Central memory CD8-positive, alpha-beta T cell (primary cell): ENCODE measurements around the gene SLC5A10.
A peak's percentile ranks its signal among the peaks of the same experiment; 100 is the strongest.
"Not testable (repeated sequence)": the region's sequence is repeated elsewhere in the genome, so short reads cannot be mapped to it uniquely, and the experiment has no call there.

Experiments used
- ATAC-seq: fragments of 150-1000 bp; cut with Tn5 transposase; replicated peaks from 2 replicates; pipeline ENCODE4 v1.10.0; 2022; ENCODE audit warnings: mild to moderate bottlenecking, moderate FRiP score, moderate number of reproducible peaks; ENCODE audit not compliant: poor library complexity, severe bottlenecking; ENCODE audit errors: extremely low read depth
- DNase-seq, 2 donors: peaks; one replicate each; pipeline ENCODE4 v3.0.0; 2021; ENCODE audit warnings: low spot score in 2 of 2
- H3K27ac Mint-ChIP-seq: one replicate; pipeline ENCODE4 v1.8.0; 2022; ENCODE audit warnings: low read depth, mild to moderate bottlenecking, moderate library complexity, mixed read lengths
- H3K27me3 Mint-ChIP-seq: one replicate; pipeline ENCODE4 v1.8.0; 2022; ENCODE audit warnings: mixed read lengths
- H3K36me3 Mint-ChIP-seq: one replicate; pipeline ENCODE4 v1.8.0; 2022; ENCODE audit warnings: mild to moderate bottlenecking, moderate library complexity, mixed read lengths; ENCODE audit not compliant: insufficient read depth
- H3K4me1 Mint-ChIP-seq: one replicate; pipeline ENCODE4 v1.8.0; 2022; ENCODE audit warnings: mixed read lengths
- H3K4me3 Mint-ChIP-seq: one replicate; pipeline ENCODE4 v1.8.0; 2022; ENCODE audit warnings: mild to moderate bottlenecking, moderate library complexity, mixed read lengths
- H3K9me3 Mint-ChIP-seq: one replicate; pipeline ENCODE4 v1.8.0; 2022; ENCODE audit warnings: mixed read lengths

Gene SLC5A10

GRCh38 chr17:18950944-18951905 is 740 bp upstream of the SLC5A10 start:
- Mint-ChIP-seq H3K36me3 (no peaks in the 10 kb centered on the region), H3K4me1 (peaks cover 15% of the 10 kb centered on the region), H3K4me3 (no peak overlapping the region), H3K27me3 (peaks cover 25% of the 10 kb centered on the region), H3K27ac (no peak overlapping the region), H3K9me3 (no peaks in the 10 kb centered on the region)
- no peak for DNase-seq
- ATAC-seq, result no peak

GRCh38 chr17:18953231-18953728 is 1.3 kb downstream of the SLC5A10 start:
- no peaks in the 10 kb centered on the region for H3K9me3 Mint-ChIP-seq
- H3K4me1 Mint-ChIP-seq, result peaks cover 15% of the 10 kb centered on the region
- H3K36me3 Mint-ChIP-seq, result no peaks in the 10 kb centered on the region
- H3K27me3 Mint-ChIP-seq, result peaks cover 15% of the 10 kb centered on the region
- DNase-seq (no peak), ATAC-seq (no peak)
- H3K4me3 Mint-ChIP-seq, result no peak overlapping the region
- H3K27ac Mint-ChIP-seq, result no peak overlapping the region

- Mint-ChIP-seq H3K27me3 (peaks cover 15% of the 10 kb centered on the region), H3K36me3 (no peaks in the 10 kb centered on the region), H3K4me3 (peak overlapping the region; percentile 13), H3K9me3 (no peaks in the 10 kb centered on the region), H3K27ac (peak overlapping the region; percentile 54), H3K4me1 (peaks cover 15% of the 10 kb centered on the region)
- DNase-seq (no peak), ATAC-seq (no peak)
These were observed 2.4 kb downstream of the SLC5A10 start for GRCh38 chr17:18954321-18954720.

- no peak for ATAC-seq
- Mint-ChIP-seq H3K36me3 (no peaks in the 10 kb centered on the region), H3K4me3 (peak overlapping the region; percentile 47), H3K9me3 (no peaks in the 10 kb centered on the region), H3K4me1 (peaks cover 15% of the 10 kb centered on the region), H3K27me3 (peaks cover 10% of the 10 kb centered on the region), H3K27ac (peak overlapping the region; percentile 52)
- DNase-seq, result no peak
These were observed 3.0 kb downstream of the SLC5A10 start for GRCh38 chr17:18955009-18955408.

- not testable (repeated sequence) for DNase-seq, H3K9me3 Mint-ChIP-seq, ATAC-seq, H3K36me3 Mint-ChIP-seq, H3K27me3 Mint-ChIP-seq, H3K4me3 Mint-ChIP-seq, H3K27ac Mint-ChIP-seq
- H3K4me1 Mint-ChIP-seq, result peaks cover 21% of the 10 kb centered on the region
These were observed 4.1 kb downstream of the SLC5A10 start for GRCh38 chr17:18956021-18956420.

GRCh38 chr17:18956581-18956980 is 4.6 kb downstream of the SLC5A10 start:
- Mint-ChIP-seq H3K9me3 (no peaks in the 10 kb centered on the region), H3K36me3 (peaks cover 4% of the 10 kb centered on the region), H3K4me1 (peaks cover 21% of the 10 kb centered on the region), H3K4me3 (no peak overlapping the region), H3K27ac (no peak overlapping the region), H3K27me3 (no peaks in the 10 kb centered on the region)
- ATAC-seq (no peak), DNase-seq (no peak)

GRCh38 chr17:18957831-18958230 is 5.9 kb downstream of the SLC5A10 start:
- Mint-ChIP-seq H3K9me3 (no peaks in the 10 kb centered on the region), H3K27me3 (no peaks in the 10 kb centered on the region), H3K4me3 (no peak overlapping the region), H3K4me1 (peaks cover 21% of the 10 kb centered on the region), H3K27ac (no peak overlapping the region), H3K36me3 (peaks cover 4% of the 10 kb centered on the region)
- ATAC-seq (no peak), DNase-seq (no peak)

GRCh38 chr17:18958611-18959010 is 6.6 kb downstream of the SLC5A10 start:
- no peak overlapping the region for H3K27ac Mint-ChIP-seq
- ATAC-seq, result no peak
- no peaks in the 10 kb centered on the region for H3K9me3 Mint-ChIP-seq
- no peaks in the 10 kb centered on the region for H3K27me3 Mint-ChIP-seq
- peaks cover 21% of the 10 kb centered on the region for H3K4me1 Mint-ChIP-seq
- peaks cover 4% of the 10 kb centered on the region for H3K36me3 Mint-ChIP-seq
- no peak for DNase-seq
- no peak overlapping the region for H3K4me3 Mint-ChIP-seq

- ATAC-seq (no peak), DNase-seq (no peak)
- no peak overlapping the region for H3K4me3 Mint-ChIP-seq
- H3K27ac Mint-ChIP-seq, result no peak overlapping the region
- peaks cover 4% of the 10 kb centered on the region for H3K36me3 Mint-ChIP-seq
- H3K27me3 Mint-ChIP-seq, result no peaks in the 10 kb centered on the region
- H3K9me3 Mint-ChIP-seq, result no peaks in the 10 kb centered on the region
- H3K4me1 Mint-ChIP-seq, result peaks cover 18% of the 10 kb centered on the region
These were observed 7.3 kb downstream of the SLC5A10 start for GRCh38 chr17:18959071-18959844.

GRCh38 chr17:18959845-18960240 is 7.9 kb downstream of the SLC5A10 start:
- peaks cover 4% of the 10 kb centered on the region for H3K36me3 Mint-ChIP-seq
- ATAC-seq, result no peak
- no peak overlapping the region for H3K4me3 Mint-ChIP-seq
- no peak overlapping the region for H3K27ac Mint-ChIP-seq
- H3K4me1 Mint-ChIP-seq, result peaks cover 13% of the 10 kb centered on the region
- no peaks in the 10 kb centered on the region for H3K9me3 Mint-ChIP-seq
- H3K27me3 Mint-ChIP-seq, result no peaks in the 10 kb centered on the region
- no peak for DNase-seq

GRCh38 chr17:18960241-18960665 is 8.3 kb downstream of the SLC5A10 start:
- H3K27me3 Mint-ChIP-seq, result no peaks in the 10 kb centered on the region
- peaks cover 4% of the 10 kb centered on the region for H3K36me3 Mint-ChIP-seq
- H3K4me1 Mint-ChIP-seq, result peaks cover 10% of the 10 kb centered on the region
- no peaks in the 10 kb centered on the region for H3K9me3 Mint-ChIP-seq
- H3K27ac Mint-ChIP-seq, result no peak overlapping the region
- DNase-seq (no peak), ATAC-seq (no peak)
- no peak overlapping the region for H3K4me3 Mint-ChIP-seq

- peak; percentile 51 to 70 for DNase-seq
- Mint-ChIP-seq H3K36me3 (peaks cover 4% of the 10 kb centered on the region), H3K27ac (no peak overlapping the region), H3K27me3 (no peaks in the 10 kb centered on the region), H3K4me3 (no peak overlapping the region), H3K4me1 (peaks cover 5% of the 10 kb centered on the region), H3K9me3 (no peaks in the 10 kb centered on the region)
- peak; percentile 82 for ATAC-seq
These were observed 9.0 kb downstream of the SLC5A10 start for GRCh38 chr17:18960803-18961511.
